Astrocyte (in vitro differentiated cells and primary cell): ENCODE measurements around the gene PKMYT1.

Source experiments
- EZH2 ChIP-seq: IDR thresholded peaks from 2 replicates; pipeline ENCODE4 v1.6.1; 2012; ENCODE audit warnings: mild to moderate bottlenecking, low read length, inconsistent platforms; ENCODE audit not compliant: insufficient read depth
- TF ChIP-seq, protein P1 (sequence below): IDR thresholded peaks from 2 replicates; pipeline ENCODE4 v1.5.1; 2011; ENCODE audit warnings: low read depth, mild to moderate bottlenecking, inconsistent platforms, low read length, moderate library complexity; ENCODE audit not compliant: insufficient read depth

DNA sequence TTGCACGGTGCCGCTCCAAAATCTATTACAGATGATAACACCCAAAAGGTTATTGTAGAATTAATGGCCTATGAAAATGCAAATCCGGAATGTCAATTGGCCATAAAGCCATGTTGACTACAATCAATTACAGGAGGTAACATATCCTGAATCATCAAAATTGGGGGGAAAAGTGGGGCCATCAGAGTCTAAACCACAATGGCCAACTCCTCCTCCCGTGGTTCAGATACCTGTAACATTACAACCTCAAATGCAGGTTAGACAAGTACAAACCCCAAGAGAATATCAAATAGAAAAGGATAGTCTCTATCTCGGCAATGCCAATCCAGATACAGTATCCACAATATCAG, 53.6 kb downstream of the PKMYT1 start:
- TF ChIP-seq, protein P1, sequence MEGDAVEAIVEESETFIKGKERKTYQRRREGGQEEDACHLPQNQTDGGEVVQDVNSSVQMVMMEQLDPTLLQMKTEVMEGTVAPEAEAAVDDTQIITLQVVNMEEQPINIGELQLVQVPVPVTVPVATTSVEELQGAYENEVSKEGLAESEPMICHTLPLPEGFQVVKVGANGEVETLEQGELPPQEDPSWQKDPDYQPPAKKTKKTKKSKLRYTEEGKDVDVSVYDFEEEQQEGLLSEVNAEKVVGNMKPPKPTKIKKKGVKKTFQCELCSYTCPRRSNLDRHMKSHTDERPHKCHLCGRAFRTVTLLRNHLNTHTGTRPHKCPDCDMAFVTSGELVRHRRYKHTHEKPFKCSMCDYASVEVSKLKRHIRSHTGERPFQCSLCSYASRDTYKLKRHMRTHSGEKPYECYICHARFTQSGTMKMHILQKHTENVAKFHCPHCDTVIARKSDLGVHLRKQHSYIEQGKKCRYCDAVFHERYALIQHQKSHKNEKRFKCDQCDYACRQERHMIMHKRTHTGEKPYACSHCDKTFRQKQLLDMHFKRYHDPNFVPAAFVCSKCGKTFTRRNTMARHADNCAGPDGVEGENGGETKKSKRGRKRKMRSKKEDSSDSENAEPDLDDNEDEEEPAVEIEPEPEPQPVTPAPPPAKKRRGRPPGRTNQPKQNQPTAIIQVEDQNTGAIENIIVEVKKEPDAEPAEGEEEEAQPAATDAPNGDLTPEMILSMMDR = no peak
- no peak for TF ChIP-seq EZH2
